BLaER1 (cell line): ENCODE results near the gene SELENOO.

Experiments
- H3K27ac ChIP-seq: shearing (Covaris generic); formaldehyde crosslinking; 2 replicates; pipeline ENCODE4 v1.8.1; 2022
- H3K27me3 ChIP-seq: shearing (Covaris generic); formaldehyde crosslinking; 2 replicates; pipeline ENCODE4 v1.8.1; 2022
- H3K36me3 ChIP-seq: shearing (Covaris generic); formaldehyde crosslinking; 2 replicates; pipeline ENCODE4 v1.8.1; 2022
- H3K4me1 ChIP-seq: shearing (Covaris generic); formaldehyde crosslinking; 2 replicates; pipeline ENCODE4 v1.8.1; 2022
- H3K4me2 ChIP-seq: shearing (Covaris generic); formaldehyde crosslinking; 2 replicates; pipeline ENCODE4 v1.8.1; 2022
- H3K4me3 ChIP-seq: shearing (Covaris generic); formaldehyde crosslinking; 2 replicates; pipeline ENCODE4 v1.8.1; 2022
- H3K9ac ChIP-seq: shearing (Covaris generic); formaldehyde crosslinking; 2 replicates; pipeline ENCODE4 v1.8.1; 2022
- H3K9me3 ChIP-seq: shearing (Covaris generic); formaldehyde crosslinking; 2 replicates; pipeline ENCODE4 v1.8.1; 2022
- H4K20me1 ChIP-seq: shearing (Covaris generic); formaldehyde crosslinking; 2 replicates; pipeline ENCODE4 v1.8.1; 2022
- Cebpa-rat ChIP-seq: shearing (Covaris generic); IDR thresholded peaks from 2 replicates; pipeline ENCODE4 v1.8.1; 2022

SELENOO gene

GRCh38 chr22:50264946-50265669, 64.3 kb downstream of the SELENOO start:
- Histone ChIP-seq H3K4me2 (peak overlapping the region; percentile 17; the same call in 1 of the 2 replicates), H3K9ac (0 out of 2 replicates have a peak overlapping the region, but pooled peaks have one; percentile 10), H4K20me1 (peaks cover 18% of the 10 kb centered on the region; the same call in 1 of the 2 replicates), H3K4me3 (no peak overlapping the region), H3K9me3 (peaks cover 9% of the 10 kb centered on the region; the same call in 1 of the 2 replicates), H3K36me3 (peaks cover 24% of the 10 kb centered on the region), H3K4me1 (peaks cover 60% of the 10 kb centered on the region), H3K27ac (no peak overlapping the region), H3K27me3 (no peaks in the 10 kb centered on the region)
- no peak for TF ChIP-seq Cebpa-rat

- Histone ChIP-seq H3K9ac (no peak overlapping the region), H3K27me3 (no peaks in the 10 kb centered on the region), H4K20me1 (peaks cover 20% of the 10 kb centered on the region; the same call in 1 of the 2 replicates), H3K4me2 (no peak overlapping the region), H3K36me3 (peaks cover 24% of the 10 kb centered on the region), H3K27ac (no peak overlapping the region), H3K4me1 (peaks cover 69% of the 10 kb centered on the region), H3K9me3 (peaks cover 9% of the 10 kb centered on the region; the same call in 1 of the 2 replicates), H3K4me3 (no peak overlapping the region)
- TF ChIP-seq Cebpa-rat, result no peak
Observed at GRCh38 chr22:50266994-50267393, 66.2 kb downstream of the SELENOO start.
